PC-3 (cell line): Measurements from ENCODE around the gene ANAPC4.

Experiments used
- CTCF ChIP-seq: fragments of 300-600 bp; sonication (generic); conservative IDR thresholded peaks from 2 replicates; pipeline ENCODE4 v1.5.1; 2017; ENCODE audit warnings: antibody characterized with exemption, low read depth, mild to moderate bottlenecking, low read length
- EZH2 ChIP-seq: fragments of 300-600 bp; sonication (generic); IDR thresholded peaks from one replicate; pipeline ENCODE4 v1.6.1; 2017; ENCODE audit warnings: antibody characterized with exemption, mild to moderate bottlenecking, low read length; ENCODE audit not compliant: unreplicated experiment

- TF ChIP-seq CTCF (no peak), EZH2 (no peak)
Observed at GRCh38 chr4:25423548-25423947, 46.5 kb downstream of the ANAPC4 start.
